Cardiac muscle cell (in vitro differentiated cells and primary cell): ENCODE results near the gene IRF8. TPM values are rescaled to one million over a fixed set of nuclear protein-coding genes. Genes with fewer than 3 reads are reported as not detected.

Experiments
- DNase-seq, 2 donors: peaks; one replicate each; pipeline versions ENCODE4 v3.0.0 to v3.0.0-alpha.2; 2010 to 2017; ENCODE audit warnings: low read depth in 1 of 2, low spot score in 1 of 2
- H3K27ac ChIP-seq: fragments of 200-600 bp; sonication (generic); 2 replicates; pipeline ENCODE4 v1.5.1; 2016
- H3K27me3 ChIP-seq: fragments of 200-600 bp; sonication (generic); 2 replicates; pipeline ENCODE4 v1.6.0; 2016; ENCODE audit warnings: control low read depth
- H3K36me3 ChIP-seq: fragments of 200-600 bp; sonication (generic); 2 replicates; pipeline ENCODE4 v1.5.1; 2016; ENCODE audit warnings: control low read depth
- H3K4me1 ChIP-seq: fragments of 200-600 bp; sonication (generic); 2 replicates; pipeline ENCODE4 v1.8.1; 2017; ENCODE audit warnings: low read depth, mild to moderate bottlenecking, mixed run types
- H3K4me3 ChIP-seq: fragments of 200-600 bp; sonication (generic); 2 replicates; pipeline ENCODE4 v1.5.1; 2016; ENCODE audit warnings: mild to moderate bottlenecking
- H3K9me3 ChIP-seq: fragments of 200-600 bp; sonication (generic); 2 replicates; pipeline ENCODE4 v1.5.1; 2017; ENCODE audit warnings: low read depth, mild to moderate bottlenecking, control low read depth
- CTCF ChIP-seq: IDR thresholded peaks from 2 replicates; pipeline ENCODE4 v1.5.1; 2012; ENCODE audit warnings: low read depth, mild to moderate bottlenecking, low read length
- polyA plus RNA-seq: library from polyadenylated mRNA; unstranded; fragments of >200 nt; fragmentation: Nextera tagmentation; extraction: Ambion mirVana; gene quantifications from 2 replicates; pipeline ENCODE4 v1.2.1, GENCODE V29; 2016
- total RNA-seq: library from RNA; depleted of rRNA; stranded (reverse); fragments of >200 nt; gene quantifications from 2 replicates; pipeline ENCODE4 v1.2.3, GENCODE V29; 2016

Gene IRF8
- total and polyA plus RNA-seq, 2 experiments from 2014 or later, result 1.7 to 12.8 TPM

- DNase-seq, result no peak
Observed at GRCh38 chr16:85891033-85891775, 7.8 kb upstream of the IRF8 start.

GRCh38 chr16:85891776-85892166 is 7.2 kb upstream of the IRF8 start:
- H3K27me3 ChIP-seq, result peaks cover 76% of the 10 kb centered on the region
- no peak for DNase-seq
- H3K9me3 ChIP-seq, result no peaks in the 10 kb centered on the region
- no peak for TF ChIP-seq CTCF
- no peaks in the 10 kb centered on the region for H3K36me3 ChIP-seq
- no peak overlapping the region for H3K4me3 ChIP-seq
- no peaks in the 10 kb centered on the region for H3K4me1 ChIP-seq
- no peak overlapping the region for H3K27ac ChIP-seq

More at GRCh38 chr16:85891033-85891775, 7.8 kb upstream of the IRF8 start:
- Histone ChIP-seq H3K4me3 (no peak overlapping the region), H3K27ac (no peak overlapping the region), H3K27me3 (peaks cover 76% of the 10 kb centered on the region), H3K36me3 (no peaks in the 10 kb centered on the region), H3K4me1 (no peaks in the 10 kb centered on the region), H3K9me3 (no peaks in the 10 kb centered on the region)
- no peak for TF ChIP-seq CTCF

GRCh38 chr16:85892760-85893159 is 6.2 kb upstream of the IRF8 start:
- no peak overlapping the region for H3K27ac ChIP-seq
- no peaks in the 10 kb centered on the region for H3K36me3 ChIP-seq
- H3K4me3 ChIP-seq, result no peak overlapping the region
- no peaks in the 10 kb centered on the region for H3K9me3 ChIP-seq
- no peak for TF ChIP-seq CTCF
- H3K27me3 ChIP-seq, result peaks cover 76% of the 10 kb centered on the region
- H3K4me1 ChIP-seq, result no peaks in the 10 kb centered on the region
- no peak for DNase-seq

GRCh38 chr16:85894266-85894665 is 4.7 kb upstream of the IRF8 start:
- peaks cover 71% of the 10 kb centered on the region for H3K27me3 ChIP-seq
- DNase-seq, result no peak

GRCh38 chr16:85897382-85897781 is 1.6 kb upstream of the IRF8 start:
- Histone ChIP-seq H3K27ac (no peak overlapping the region), H3K4me1 (peaks cover 11% of the 10 kb centered on the region), H3K4me3 (no peak overlapping the region), H3K27me3 (peaks cover 76% of the 10 kb centered on the region), H3K9me3 (no peaks in the 10 kb centered on the region), H3K36me3 (no peaks in the 10 kb centered on the region)
- no peak for DNase-seq
- TF ChIP-seq CTCF, result no peak

More at GRCh38 chr16:85894266-85894665, 4.7 kb upstream of the IRF8 start:
- no peak overlapping the region for H3K4me3 ChIP-seq
- TF ChIP-seq CTCF, result no peak
- H3K36me3 ChIP-seq, result no peaks in the 10 kb centered on the region
- H3K4me1 ChIP-seq, result peaks cover 5% of the 10 kb centered on the region
- no peak overlapping the region for H3K27ac ChIP-seq
- H3K9me3 ChIP-seq, result no peaks in the 10 kb centered on the region
